CD4-positive, alpha-beta memory T cell (primary cell): ENCODE results near the gene HRH4. TPM values are rescaled to one million over a fixed set of nuclear protein-coding genes. Genes with fewer than 3 reads are reported as not detected.
A peak's percentile ranks its signal among the peaks of the same experiment; 100 is the strongest.

Source experiments
- CTCF ChIA-PET: fragments of 350-600 bp; sonication (Branson Sonifier 250); formaldehyde crosslinking; loops from one replicate; lab custom pipeline; 2021; ENCODE audit warnings: inconsistent platforms; ENCODE audit not compliant: partially characterized antibody; lab: Charles Lee
- POLR2A ChIA-PET: fragments of 350-600 bp; sonication (Branson Sonifier 250); formaldehyde crosslinking; loops from one replicate; lab custom pipeline; 2021; ENCODE audit not compliant: partially characterized antibody; lab: Charles Lee
- DNase-seq, 5 donors: peaks; one replicate each; pipeline versions ENCODE4 v3.0.0 to v3.0.0-alpha.2; 2020 to 2022; ENCODE audit warnings: mixed read lengths in 1 of 5
- H3K27ac ChIP-seq: one replicate; pipeline ENCODE4 v1.7.0; 2013; ENCODE audit warnings: low read depth, low read length
- H3K27me3 ChIP-seq: 2 replicates; pipeline ENCODE4 v1.7.0; 2013; ENCODE audit warnings: mild to moderate bottlenecking, low read length, moderate library complexity; ENCODE audit not compliant: insufficient read depth
- H3K36me3 ChIP-seq: 2 replicates; pipeline ENCODE4 v1.7.0; 2013; ENCODE audit warnings: mild to moderate bottlenecking, low read length, moderate library complexity; ENCODE audit not compliant: insufficient read depth
- H3K4me1 ChIP-seq: 2 replicates; pipeline ENCODE4 v1.7.0; 2013; ENCODE audit warnings: mild to moderate bottlenecking, low read length, moderate library complexity; ENCODE audit not compliant: insufficient read depth
- H3K4me3 ChIP-seq, 2 donors: one replicate each; pipeline ENCODE4 v1.7.0; 2013; ENCODE audit warnings: low read length in 2 of 2, mild to moderate bottlenecking in 1 of 2
- H3K9me3 ChIP-seq, 2 donors: one replicate each; pipeline ENCODE4 v1.7.0; 2013; ENCODE audit warnings: low read length in 2 of 2, control low read depth in 1 of 2; ENCODE audit not compliant: control insufficient read depth in 1 of 2
- H3K27ac Mint-ChIP-seq, 7 donors: one replicate each; pipeline ENCODE4 v1.8.0; 2020 to 2021; ENCODE audit warnings: mixed read lengths in 7 of 7, mild to moderate bottlenecking in 6 of 7, inconsistent platforms in 3 of 7, moderate library complexity in 3 of 7
- H3K27me3 Mint-ChIP-seq, 2 donors: one replicate each; pipeline ENCODE4 v1.8.0; 2020 to 2021; ENCODE audit warnings: mixed read lengths in 2 of 2
- H3K36me3 Mint-ChIP-seq, 2 donors: one replicate each; pipeline ENCODE4 v1.8.0; 2020 to 2021; ENCODE audit warnings: mixed read lengths in 2 of 2, inconsistent platforms in 1 of 2, mild to moderate bottlenecking in 1 of 2
- H3K4me1 Mint-ChIP-seq, 4 donors: one replicate each; pipeline ENCODE4 v1.8.0; 2020 to 2021; ENCODE audit warnings: mixed read lengths in 4 of 4, mild to moderate bottlenecking in 1 of 4
- H3K4me3 Mint-ChIP-seq, 8 donors: one replicate each; pipeline ENCODE4 v1.8.0; 2020 to 2021; ENCODE audit warnings: mixed read lengths in 8 of 8, mild to moderate bottlenecking in 7 of 8, moderate library complexity in 6 of 8, inconsistent platforms in 3 of 8
- H3K9me3 Mint-ChIP-seq, 8 donors: one replicate each; pipeline ENCODE4 v1.8.0; 2020 to 2021; ENCODE audit warnings: mixed read lengths in 8 of 8, mild to moderate bottlenecking in 5 of 8, inconsistent platforms in 3 of 8, moderate library complexity in 1 of 8
- intact Hi-C: fragments of 100-400 bp; cut with micrococcal nuclease; formaldehyde crosslinking; loops from one replicate; pipeline ENCODE4 v1.15.1; 2023
- polyA plus RNA-seq, 2 donors: library from polyadenylated mRNA; unstranded; fragments of 300-500 nt; fragmentation: Illumina TruSeq; gene quantifications; one replicate each; pipeline ENCODE4 v1.2.3, GENCODE V29; 2021
- total RNA-seq, 2 experiments: library from RNA; stranded (reverse); gene quantifications; one replicate each; pipeline ENCODE4 v1.2.3, GENCODE V29; 2021

Gene HRH4
- total and polyA plus RNA-seq, 4 experiments from 2014 or later = 1.1 to 2.2 (median 1.4) TPM

DNA sequence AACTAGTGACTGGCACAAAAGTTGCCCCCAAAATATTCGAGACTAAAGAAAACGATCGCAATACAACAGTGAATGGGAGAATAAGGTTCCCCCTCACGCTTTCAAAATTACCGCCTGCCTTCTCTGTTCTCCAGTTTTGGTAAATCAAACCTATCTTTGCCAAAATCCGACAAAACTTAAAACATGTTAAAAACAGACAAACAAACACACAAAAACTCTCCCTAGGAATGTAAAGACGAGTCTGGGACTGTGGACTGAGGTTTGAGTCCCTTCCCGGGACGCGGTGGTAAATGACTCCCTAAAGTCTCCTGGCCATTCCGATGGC lies 34.4 kb upstream of the HRH4 start:
- intact Hi-C loops = loop anchor here (2.0 kb wide), 1 partner anchor 29 kb away; the partner anchor contains the start of gene OSBPL1A
- CTCF ChIA-PET = interaction anchor here (1.1 kb wide), 1 partner anchor 10 kb away, joined by 3 read pairs; no protein-coding TSS in a partner anchor
- Mint-ChIP-seq H3K9me3 (peaks cover 0 to 13% (median 6%) of the 10 kb centered on the region in 8 donors), H3K4me1 (peaks cover 16 to 30% (median 18%) of the 10 kb centered on the region in 4 donors), H3K36me3 (peaks cover 14 to 21% of the 10 kb centered on the region in 2 donors), H3K4me3 (peak overlapping the region; percentile 71 to 95 (median 84)), H3K27ac (peak overlapping the region in 6 of 7 donors; percentile 17 to 81 (median 53)), H3K27me3 (peaks cover 14 to 25% of the 10 kb centered on the region in 2 donors)
- Histone ChIP-seq H3K27me3 (peaks cover 6% of the 10 kb centered on the region), H3K36me3 (no peaks in the 10 kb centered on the region), H3K9me3 (no peaks in the 10 kb centered on the region), H3K27ac (no peak overlapping the region), H3K4me3 (peak overlapping the region; percentile 7 to 64), H3K4me1 (peaks cover 17% of the 10 kb centered on the region)
- no peak for DNase-seq
- POLR2A ChIA-PET = interaction anchor here (1.4 kb wide), 1 partner anchor 29 kb away, joined by 10 read pairs; the partner anchor contains the start of gene OSBPL1A

GRCh38 chr18:24426398-24427294 lies 33.8 kb upstream of the HRH4 start, which contains the start of gene IMPACT:
Gene IMPACT (plus strand): TSS chr18:24426670. CDS start chr18:24426757, 87 bp downstream.
- Histone ChIP-seq H3K27me3 (peaks cover 1% of the 10 kb centered on the region), H3K4me1 (peaks cover 17% of the 10 kb centered on the region), H3K9me3 (no peaks in the 10 kb centered on the region), H3K4me3 (peak within 1 kb of the TSS; percentile 7 to 64), H3K27ac (peak within 1 kb of the TSS; percentile 44), H3K36me3 (no peaks in the 10 kb centered on the region)
- H3K4me1 Mint-ChIP-seq = peaks cover 16 to 30% (median 18%) of the 10 kb centered on the region in 4 donors
- intact Hi-C loops = loop anchor here (2.0 kb wide), 1 partner anchor 30 kb away; the partner anchor contains the start of gene OSBPL1A
- ChIA-PET POLR2A (interaction anchor here (1.4 kb wide), 1 partner anchor 29 kb away, joined by 10 read pairs; the partner anchor contains the start of gene OSBPL1A), CTCF (interaction anchor here (1.0 to 1.1 kb wide), 4 partner anchors 10 to 66 kb away, joined by 3 to 4 read pairs (median 3); no protein-coding TSS in a partner anchor)
- peaks cover 14 to 25% of the 10 kb centered on the region in 2 donors for H3K27me3 Mint-ChIP-seq
- DNase-seq = peak; percentile 52 to 83 (median 78)
- H3K36me3 Mint-ChIP-seq = peaks cover 14 to 24% of the 10 kb centered on the region in 2 donors
- H3K9me3 Mint-ChIP-seq = peaks cover 0 to 13% (median 6%) of the 10 kb centered on the region in 8 donors
- H3K4me3 Mint-ChIP-seq = peak within 1 kb of the TSS; percentile 85 to 95 (median 88)
- H3K27ac Mint-ChIP-seq = peak within 1 kb of the TSS; percentile 45 to 94 (median 81)

DNA sequence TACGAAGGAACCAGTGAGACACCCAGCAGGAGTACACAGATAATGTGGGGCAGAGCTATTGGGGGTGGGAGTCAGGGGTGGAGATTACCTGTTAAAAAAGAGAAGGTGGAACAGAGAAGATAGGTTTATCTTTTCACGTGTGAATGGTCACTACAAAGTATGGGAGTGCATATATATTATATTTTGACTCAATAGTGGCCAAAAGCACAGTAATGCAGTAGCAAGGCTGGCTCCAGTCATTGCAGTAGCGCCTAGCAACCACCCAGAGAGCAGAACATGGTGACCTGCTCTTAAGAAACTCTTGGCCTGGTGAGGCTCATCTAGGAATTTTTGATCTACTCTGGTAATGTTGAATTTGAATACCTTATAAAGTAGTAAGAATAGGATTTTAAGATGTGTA lies 33.0 kb upstream of the HRH4 start:
- no peak overlapping the region for H3K4me3 ChIP-seq
- intact Hi-C loops = loop anchor here (2.0 kb wide), 1 partner anchor 31 kb away; the partner anchor contains the start of gene OSBPL1A
- POLR2A ChIA-PET = interaction anchor here (0.6 to 1.4 kb wide), 2 partner anchors 12 to 30 kb away, joined by 3 to 10 read pairs; partner anchors contain the start of gene OSBPL1A

GRCh38 chr18:24428709-24429108 lies 31.7 kb upstream of the HRH4 start:
- peaks cover 16 to 30% (median 18%) of the 10 kb centered on the region in 4 donors for H3K4me1 Mint-ChIP-seq
- peaks cover 14 to 28% of the 10 kb centered on the region in 2 donors for H3K36me3 Mint-ChIP-seq
- H3K27ac Mint-ChIP-seq = no peak overlapping the region
- ChIA-PET POLR2A (no interaction called here), CTCF (interaction anchor here (1.0 to 1.4 kb wide), 5 partner anchors 14 to 69 kb away, joined by 3 to 6 read pairs (median 4); partner anchors contain the start of gene OSBPL1A)
- H3K4me3 ChIP-seq = no peak overlapping the region
- no peaks in the 10 kb centered on the region for H3K36me3 ChIP-seq
- intact Hi-C loops = no loop called here
- H3K27me3 ChIP-seq = no peaks in the 10 kb centered on the region
- H3K27me3 Mint-ChIP-seq = peaks cover 6% of the 10 kb centered on the region in 2 donors
- no peaks in the 10 kb centered on the region for H3K9me3 ChIP-seq
- no peak overlapping the region for H3K27ac ChIP-seq
- H3K4me1 ChIP-seq = peaks cover 17% of the 10 kb centered on the region
- DNase-seq = no peak
- peak overlapping the region in 3 of 8 donors; percentile 28 to 55 (median 51) for H3K4me3 Mint-ChIP-seq
- H3K9me3 Mint-ChIP-seq = peaks cover 0 to 13% (median 5%) of the 10 kb centered on the region in 8 donors

More for the DNA sequence above, 33.0 kb upstream of the HRH4 start:
- CTCF ChIA-PET = interaction anchor here (1.0 to 1.1 kb wide), 3 partner anchors 12 to 66 kb away, joined by 3 to 4 read pairs (median 3); no protein-coding TSS in a partner anchor
- no peaks in the 10 kb centered on the region for H3K27me3 ChIP-seq
- DNase-seq = no peak
- Mint-ChIP-seq H3K27me3 (peaks cover 13 to 18% of the 10 kb centered on the region in 2 donors), H3K4me3 (peak overlapping the region; percentile 84 to 95 (median 88)), H3K36me3 (peaks cover 14 to 26% of the 10 kb centered on the region in 2 donors), H3K4me1 (peaks cover 16 to 30% (median 18%) of the 10 kb centered on the region in 4 donors), H3K27ac (peak overlapping the region in 5 of 7 donors; percentile 45 to 92 (median 68)), H3K9me3 (peaks cover 0 to 13% (median 6%) of the 10 kb centered on the region in 8 donors)
- H3K4me1 ChIP-seq = peaks cover 17% of the 10 kb centered on the region
- no peaks in the 10 kb centered on the region for H3K9me3 ChIP-seq
- H3K27ac ChIP-seq = no peak overlapping the region
- no peaks in the 10 kb centered on the region for H3K36me3 ChIP-seq

- Mint-ChIP-seq H3K27me3 (peaks cover 2 to 3% of the 10 kb centered on the region in 2 donors), H3K36me3 (peaks cover 14 to 28% of the 10 kb centered on the region in 2 donors), H3K9me3 (peaks cover 0 to 13% (median 5%) of the 10 kb centered on the region in 8 donors), H3K27ac (no peak overlapping the region), H3K4me3 (no peak overlapping the region), H3K4me1 (peaks cover 16 to 30% (median 18%) of the 10 kb centered on the region in 4 donors)
- Histone ChIP-seq H3K4me3 (no peak overlapping the region), H3K9me3 (no peaks in the 10 kb centered on the region), H3K36me3 (no peaks in the 10 kb centered on the region), H3K4me1 (peaks cover 17% of the 10 kb centered on the region), H3K27me3 (no peaks in the 10 kb centered on the region), H3K27ac (no peak overlapping the region)
- CTCF ChIA-PET = interaction anchor here (1.0 to 1.4 kb wide), 5 partner anchors 14 to 69 kb away, joined by 3 to 6 read pairs (median 4); partner anchors contain the start of gene OSBPL1A
- no peak for DNase-seq
- intact Hi-C loops = no loop called here
- POLR2A ChIA-PET = no interaction called here
These were observed 31.2 kb upstream of the HRH4 start for GRCh38 chr18:24429188-24429587.

- Histone ChIP-seq H3K9me3 (no peaks in the 10 kb centered on the region), H3K4me3 (no peak overlapping the region), H3K27ac (no peak overlapping the region), H3K36me3 (no peaks in the 10 kb centered on the region), H3K4me1 (peaks cover 3% of the 10 kb centered on the region), H3K27me3 (no peaks in the 10 kb centered on the region)
- no peak overlapping the region for H3K27ac Mint-ChIP-seq
- POLR2A ChIA-PET = no interaction called here
- no peaks in the 10 kb centered on the region for H3K27me3 Mint-ChIP-seq
- H3K9me3 Mint-ChIP-seq = no peaks in the 10 kb centered on the region
- intact Hi-C loops = no loop called here
- CTCF ChIA-PET = interaction anchor here (2.3 kb wide), 1 partner anchor 55 kb away, joined by 20 read pairs; no protein-coding TSS in a partner anchor
- peaks cover 4 to 12% (median 11%) of the 10 kb centered on the region in 4 donors for H3K4me1 Mint-ChIP-seq
- peaks cover 17 to 34% of the 10 kb centered on the region in 2 donors for H3K36me3 Mint-ChIP-seq
- no peak overlapping the region for H3K4me3 Mint-ChIP-seq
- DNase-seq = no peak
These were observed 27.8 kb upstream of the HRH4 start for GRCh38 chr18:24432618-24433017.
